Measurements from ENCODE around the gene LRCH1.
A peak's percentile ranks its signal among the peaks of the same experiment; 100 is the strongest.

Gene LRCH1

DNA sequence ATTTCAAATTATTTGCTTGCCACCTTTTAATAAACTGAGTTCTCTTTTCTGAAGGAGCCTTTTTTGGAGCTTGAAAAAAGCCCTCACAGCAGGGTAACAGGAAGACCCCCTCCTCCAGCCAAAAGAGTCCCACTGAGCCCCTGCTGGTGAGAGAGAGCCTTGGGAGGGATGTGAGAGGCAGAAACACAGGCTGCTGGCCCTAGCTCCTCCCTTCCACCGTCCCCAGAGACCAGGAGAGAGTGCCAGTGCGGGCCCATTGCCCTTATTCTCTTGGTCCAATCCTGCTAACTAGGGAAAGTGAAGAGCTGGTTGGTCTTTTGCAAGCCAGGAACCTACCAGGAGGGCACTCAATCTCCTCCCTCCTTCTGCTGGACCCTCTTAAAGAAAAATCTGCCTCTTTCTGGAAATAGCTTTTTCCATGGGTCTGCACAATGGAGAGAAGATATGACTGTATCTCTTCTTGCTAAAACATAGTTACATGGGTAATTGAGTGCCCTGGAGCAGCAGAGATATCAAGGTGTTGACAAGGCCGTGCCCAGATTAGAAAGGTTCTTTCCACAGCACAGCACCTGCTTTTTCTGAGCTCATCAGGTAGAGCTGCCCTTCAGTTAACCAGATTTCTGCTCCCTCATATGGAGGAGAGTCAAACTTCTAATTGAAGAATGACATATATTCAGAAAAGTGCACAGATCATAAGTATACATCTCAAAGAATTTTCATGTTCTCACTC, 113.9 kb downstream of the LRCH1 start:
- TF ChIP-seq, protein P1, sequence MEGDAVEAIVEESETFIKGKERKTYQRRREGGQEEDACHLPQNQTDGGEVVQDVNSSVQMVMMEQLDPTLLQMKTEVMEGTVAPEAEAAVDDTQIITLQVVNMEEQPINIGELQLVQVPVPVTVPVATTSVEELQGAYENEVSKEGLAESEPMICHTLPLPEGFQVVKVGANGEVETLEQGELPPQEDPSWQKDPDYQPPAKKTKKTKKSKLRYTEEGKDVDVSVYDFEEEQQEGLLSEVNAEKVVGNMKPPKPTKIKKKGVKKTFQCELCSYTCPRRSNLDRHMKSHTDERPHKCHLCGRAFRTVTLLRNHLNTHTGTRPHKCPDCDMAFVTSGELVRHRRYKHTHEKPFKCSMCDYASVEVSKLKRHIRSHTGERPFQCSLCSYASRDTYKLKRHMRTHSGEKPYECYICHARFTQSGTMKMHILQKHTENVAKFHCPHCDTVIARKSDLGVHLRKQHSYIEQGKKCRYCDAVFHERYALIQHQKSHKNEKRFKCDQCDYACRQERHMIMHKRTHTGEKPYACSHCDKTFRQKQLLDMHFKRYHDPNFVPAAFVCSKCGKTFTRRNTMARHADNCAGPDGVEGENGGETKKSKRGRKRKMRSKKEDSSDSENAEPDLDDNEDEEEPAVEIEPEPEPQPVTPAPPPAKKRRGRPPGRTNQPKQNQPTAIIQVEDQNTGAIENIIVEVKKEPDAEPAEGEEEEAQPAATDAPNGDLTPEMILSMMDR (IDR thresholded peaks at IDR 0.05; ENCODE audit: insufficient read depth, low read length, missing control alignments), result no peak
- no peak overlapping the region for H3K4me3 ChIP-seq (ENCODE audit: low read depth, low read length)
- ChIA-PET POLR2A (no interaction called here), CTCF (interaction anchor here (0.8 to 2.0 kb wide), 4 partner anchors 10 to 115 kb away, joined by 3 to 9 read pairs (median 4); no protein-coding TSS in a partner anchor)
- DNase-seq (ENCODE audit: low read depth, low spot score), result no peak

DNA sequence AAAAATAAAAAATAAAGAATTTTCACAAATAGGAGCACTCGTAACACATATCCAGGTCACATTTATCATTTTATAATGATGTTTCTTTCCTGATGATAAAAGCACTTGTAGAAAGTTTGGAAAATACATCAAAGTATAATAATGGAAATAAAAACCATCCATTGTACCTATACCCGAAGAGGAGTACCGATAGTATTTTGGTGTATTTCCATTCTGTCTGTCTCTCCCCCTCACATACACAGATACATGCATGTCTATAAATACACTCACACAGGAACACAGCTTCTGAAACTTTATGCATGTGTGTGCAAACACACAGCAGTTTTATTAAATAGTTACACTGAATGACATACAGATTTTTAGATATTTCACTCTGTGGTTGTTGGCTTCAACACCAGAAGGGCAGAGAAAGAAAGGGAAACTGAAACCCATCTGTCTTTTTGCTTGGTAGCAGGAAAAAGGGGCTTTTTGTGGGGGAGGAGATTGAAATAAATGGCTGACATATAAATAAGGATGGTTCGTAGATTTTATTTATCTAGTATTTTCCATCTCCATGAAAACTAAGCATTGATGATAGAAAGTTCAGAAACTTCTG, 114.8 kb downstream of the LRCH1 start:
- TF ChIP-seq, protein P1 (IDR thresholded peaks at IDR 0.05; ENCODE audit: insufficient read depth, low read length, missing control alignments), result no peak
- DNase-seq (ENCODE audit: low read depth, low spot score), result no peak
- ChIA-PET CTCF (interaction anchor here (0.8 to 2.7 kb wide), 3 partner anchors 11 to 116 kb away, joined by 3 to 12 read pairs (median 9); no protein-coding TSS in a partner anchor), POLR2A (no interaction called here)
- peak overlapping the region; percentile 43 for H3K4me3 ChIP-seq (ENCODE audit: low read depth, low read length)

DNA sequence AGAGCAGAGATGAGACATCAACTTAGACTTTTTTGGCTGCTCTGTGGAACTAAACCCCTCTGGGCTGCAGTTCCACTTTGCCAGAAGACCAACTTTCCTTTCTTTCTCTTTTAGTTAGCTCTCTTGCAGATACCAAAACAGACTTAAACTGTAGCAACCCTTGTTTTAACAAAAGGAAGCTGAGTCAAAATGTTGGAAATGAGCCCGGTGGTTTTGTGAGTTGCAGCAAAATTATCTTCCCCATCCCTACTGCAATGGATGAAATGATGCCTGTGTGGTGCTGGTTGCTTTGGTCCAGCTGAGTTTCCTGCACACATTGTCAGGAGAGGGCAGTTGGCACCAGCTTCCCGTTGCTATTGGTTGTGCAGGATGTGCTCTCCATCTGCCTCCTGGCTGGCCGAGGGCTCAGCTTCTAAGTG, 115.3 kb downstream of the LRCH1 start:
- TF ChIP-seq, protein P1 (IDR thresholded peaks at IDR 0.05; ENCODE audit: insufficient read depth, low read length, missing control alignments), result no peak
- peak; percentile 66 for DNase-seq (ENCODE audit: low read depth, low spot score)
- ChIA-PET CTCF (interaction anchor here (2.7 kb wide), 1 partner anchor 117 kb away, joined by 12 read pairs; no protein-coding TSS in a partner anchor), POLR2A (no interaction called here)
- H3K4me3 ChIP-seq (ENCODE audit: low read depth, low read length), result peak overlapping the region; percentile 43

DNA sequence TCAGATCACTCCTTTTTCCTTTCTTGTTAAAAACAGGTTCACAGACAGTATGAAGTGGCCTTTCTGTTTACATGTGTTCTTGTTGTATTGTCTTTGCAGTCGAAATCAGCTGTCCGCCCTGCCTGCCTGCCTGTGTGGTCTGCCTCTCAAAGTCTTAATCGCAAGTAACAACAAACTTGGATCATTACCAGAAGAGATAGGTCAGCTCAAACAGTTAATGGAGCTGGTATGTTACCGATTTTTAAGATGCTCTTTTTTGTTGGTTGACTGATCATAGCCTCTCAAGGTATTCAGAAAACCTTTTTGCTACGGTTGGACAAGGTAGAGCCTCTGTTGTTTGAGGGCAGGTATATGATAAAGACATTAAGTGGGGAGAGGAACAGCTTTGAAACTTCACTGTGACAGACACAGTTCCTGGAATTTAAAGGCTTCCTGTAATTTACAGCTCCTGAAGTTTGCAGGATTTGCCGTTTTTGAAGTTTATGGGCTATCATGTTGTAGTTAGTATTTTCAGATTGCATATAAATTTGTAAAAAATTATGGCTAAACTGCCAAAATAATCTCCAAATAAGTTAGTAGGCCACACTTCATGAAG, 116.1 kb downstream of the LRCH1 start:
- TF ChIP-seq, protein P1 (IDR thresholded peaks at IDR 0.05; ENCODE audit: insufficient read depth, low read length, missing control alignments), result no peak
- no peak overlapping the region for H3K4me3 ChIP-seq (ENCODE audit: low read depth, low read length)
- no peak for DNase-seq (ENCODE audit: low read depth, low spot score)
- POLR2A ChIA-PET, result no interaction called here
- CTCF ChIA-PET, result interaction anchor here (0.9 to 2.7 kb wide), 3 partner anchors 10 to 117 kb away, joined by 3 to 12 read pairs (median 5); no protein-coding TSS in a partner anchor

DNA sequence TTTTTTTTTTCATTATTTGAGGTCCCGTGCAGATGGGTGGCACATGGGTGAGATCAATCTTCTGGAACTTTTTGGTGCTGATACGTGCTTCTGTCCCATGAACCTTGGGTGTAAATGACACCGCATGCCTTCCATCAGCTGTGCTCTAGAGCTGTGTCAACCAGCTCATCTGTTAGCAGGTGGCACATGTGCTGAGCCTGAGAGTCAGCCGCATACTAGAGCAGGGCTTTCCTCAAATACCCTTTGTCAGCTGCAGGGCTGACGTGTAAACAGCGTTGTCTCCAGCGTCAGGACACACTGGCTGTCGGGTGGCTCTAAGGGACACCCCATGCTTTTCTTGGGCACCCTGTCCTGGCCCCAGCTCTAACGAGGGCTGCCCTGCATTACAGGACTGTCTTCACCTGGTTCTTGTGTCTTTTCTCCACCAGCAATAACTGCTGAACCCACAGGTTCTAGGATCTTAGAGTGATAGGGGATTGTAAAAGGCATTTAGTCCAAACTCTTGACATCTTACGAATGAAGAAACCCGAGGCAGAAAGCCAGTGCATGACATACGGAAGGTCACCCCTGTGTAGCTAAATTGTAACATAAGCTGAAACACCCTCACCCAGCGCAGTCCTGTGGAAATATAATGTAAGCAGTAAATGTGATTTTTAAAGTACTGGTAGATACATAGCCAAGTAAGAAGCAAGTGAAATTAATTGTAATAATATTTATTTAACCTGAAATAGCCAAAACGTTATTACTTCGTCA, 119.5 kb downstream of the LRCH1 start:
- TF ChIP-seq, protein P1 (IDR thresholded peaks at IDR 0.05; ENCODE audit: insufficient read depth, low read length, missing control alignments), result no peak
- ChIA-PET CTCF (interaction anchor here (1.0 to 1.8 kb wide), 2 partner anchors 120 to 183 kb away, joined by 3 to 4 read pairs; no protein-coding TSS in a partner anchor), POLR2A (no interaction called here)

More for the DNA sequence above, 119.5 kb downstream of the LRCH1 start:
- no peak for DNase-seq (ENCODE audit: low read depth, low spot score)
- no peak overlapping the region for H3K4me3 ChIP-seq (ENCODE audit: low read depth, low read length)

All from AG04449 (cell line).